IMR-90 (cell line): ENCODE data around the gene FGF3. TPM values are rescaled to one million over a fixed set of nuclear protein-coding genes. Genes with fewer than 3 reads are reported as not detected.

Experiments
- ATAC-seq: fragments of 200-7000 bp; cut with Tn5 transposase; 2 replicates; pipeline ENCODE4 v1.9.1; 2020; ENCODE audit warnings: low read depth, mild to moderate bottlenecking, moderate library complexity
- Bru-seq: library from RNA; stranded (reverse); fragments of 400-500 nt; gene quantifications from one replicate; lab custom pipeline; 2021; lab: Mats Ljungman, UMichigan
- BruChase-seq, 2 experiments: library from RNA; stranded (reverse); fragments of 400-500 nt; gene quantifications; one replicate each; lab custom pipeline; 2021; lab: Mats Ljungman, UMichigan
- BruUV-seq: library from RNA; stranded (reverse); fragments of 400-500 nt; replicated peaks from 2 replicates; lab custom pipeline; 2021; lab: Mats Ljungman, UMichigan
- CTCF ChIA-PET: fragments of 300-600 bp; formaldehyde crosslinking; extraction: SDS; loops from one replicate; lab custom pipeline; 2021; ENCODE audit warnings: antibody characterized with exemption; lab: Yijun Ruan, JAX
- POLR2A ChIA-PET: fragments of 300-600 bp; sonication (Branson Sonifier 250); formaldehyde crosslinking; loops from one replicate; lab custom pipeline; 2022; ENCODE audit warnings: antibody characterized with exemption; ENCODE audit not compliant: unreplicated experiment; lab: Charles Lee
- DNase-seq: peaks from one replicate; pipeline ENCODE4 v3.0.0; 2013
- H2AFZ ChIP-seq: replicated peaks from 2 replicates; pipeline ENCODE3; 2013; ENCODE audit warnings: low read length, mild to moderate bottlenecking; ENCODE audit not compliant: poor library complexity
- H2AK5ac ChIP-seq: 2 replicates; pipeline ENCODE4 v1.6.1; 2013; ENCODE audit warnings: low read depth, low read length, inconsistent platforms
- H2AK9ac ChIP-seq: replicated peaks from 2 replicates; pipeline ENCODE3; 2013; ENCODE audit warnings: mild to moderate bottlenecking, low read depth, low read length, moderate library complexity; ENCODE audit not compliant: poor library complexity
- H2BK120ac ChIP-seq: 2 replicates; pipeline ENCODE4 v1.6.1; 2013; ENCODE audit warnings: low read depth, low read length, inconsistent platforms
- H2BK15ac ChIP-seq: 3 replicates; pipeline ENCODE4 v1.6.1; 2013; ENCODE audit warnings: low read depth, low read length, inconsistent platforms
- H2BK20ac ChIP-seq: 2 replicates; pipeline ENCODE4 v1.6.1; 2013; ENCODE audit warnings: low read depth, mild to moderate bottlenecking, inconsistent platforms, low read length, moderate library complexity
- H2BK5ac ChIP-seq: 2 replicates; pipeline ENCODE4 v1.6.1; 2013; ENCODE audit warnings: mild to moderate bottlenecking, low read depth, low read length, inconsistent platforms; ENCODE audit not compliant: poor library complexity, severe bottlenecking
- H3K14ac ChIP-seq: replicated peaks from 2 replicates; pipeline ENCODE4 v1.6.1; 2013; ENCODE audit warnings: low read depth, low read length, inconsistent platforms
- H3K18ac ChIP-seq: 2 replicates; pipeline ENCODE4 v1.6.1; 2013; ENCODE audit warnings: low read depth, low read length, control low read depth
- H3K23ac ChIP-seq: 2 replicates; pipeline ENCODE4 v1.6.1; 2013; ENCODE audit warnings: low read depth, low read length, inconsistent platforms
- H3K27ac ChIP-seq: 2 replicates; pipeline ENCODE4 v1.5.1; 2013; ENCODE audit warnings: mild to moderate bottlenecking, control low read depth, low read length; ENCODE audit not compliant: insufficient read depth
- H3K27me3 ChIP-seq: 2 replicates; pipeline ENCODE4 v1.6.1; 2013; ENCODE audit warnings: low read length; ENCODE audit not compliant: control insufficient read depth, insufficient read depth
- H3K36me3 ChIP-seq: 2 replicates; pipeline ENCODE4 v1.6.1; 2013; ENCODE audit warnings: low read length, mixed read lengths; ENCODE audit not compliant: control insufficient read depth, insufficient read depth
- H3K4ac ChIP-seq: 2 replicates; pipeline ENCODE4 v1.6.1; 2013; ENCODE audit warnings: low read depth, low read length, inconsistent platforms
- H3K4me1 ChIP-seq: 2 replicates; pipeline ENCODE4 v1.6.1; 2013; ENCODE audit warnings: low read length, mixed read lengths; ENCODE audit not compliant: control insufficient read depth, insufficient read depth
- H3K4me2 ChIP-seq: 2 replicates; pipeline ENCODE4 v1.6.1; 2013; ENCODE audit warnings: low read depth, mild to moderate bottlenecking, control low read depth, low read length, moderate library complexity
- H3K4me3 ChIP-seq: 2 replicates; pipeline ENCODE4 v1.5.1; 2013; ENCODE audit warnings: low read depth, mild to moderate bottlenecking, control low read depth, low read length, moderate library complexity; ENCODE audit not compliant: insufficient read depth
- H3K56ac ChIP-seq: 2 replicates; pipeline ENCODE4 v1.6.1; 2013; ENCODE audit warnings: low read length, inconsistent platforms; ENCODE audit not compliant: insufficient read depth; ENCODE audit errors: extremely low read depth
- H3K79me1 ChIP-seq, 2 experiments: 2 replicates each; pipeline ENCODE4 v1.6.1; 2013; ENCODE audit warnings: low read length in 2 of 2, inconsistent platforms in 1 of 2, low read depth in 1 of 2
- H3K9ac ChIP-seq: 2 replicates; pipeline ENCODE4 v1.6.1; 2013; ENCODE audit warnings: low read depth, low read length, control low read depth
- H3K9me1 ChIP-seq: 2 replicates; pipeline ENCODE4 v1.6.1; 2013; ENCODE audit warnings: low read length, inconsistent platforms; ENCODE audit not compliant: insufficient read depth
- H3K9me3 ChIP-seq: 2 replicates; pipeline ENCODE4 v1.6.1; 2013; ENCODE audit warnings: low read length; ENCODE audit not compliant: control insufficient read depth, insufficient read depth
- H4K20me1 ChIP-seq: 2 replicates; pipeline ENCODE4 v1.6.1; 2013; ENCODE audit warnings: low read length, inconsistent platforms; ENCODE audit not compliant: insufficient read depth
- H4K5ac ChIP-seq: 2 replicates; pipeline ENCODE4 v1.6.1; 2013; ENCODE audit warnings: mild to moderate bottlenecking, low read depth, low read length, control low read depth
- H4K8ac ChIP-seq, 2 experiments: 2 replicates each; pipeline ENCODE4 v1.6.1; 2013; ENCODE audit warnings: low read depth in 2 of 2, low read length in 2 of 2, control low read depth in 1 of 2, inconsistent platforms in 1 of 2
- H4K91ac ChIP-seq: 2 replicates; pipeline ENCODE4 v1.6.1; 2013; ENCODE audit warnings: low read depth, low read length, inconsistent platforms; ENCODE audit not compliant: insufficient read depth
- BHLHE40 ChIP-seq: fragments of 150-350 bp; IDR thresholded peaks from 2 replicates; pipeline ENCODE4 v1.6.1; 2016; ENCODE audit warnings: mild to moderate bottlenecking, low read depth, low read length
- CHD1 ChIP-seq: IDR thresholded peaks from 2 replicates; pipeline ENCODE4 v1.6.1; 2012; ENCODE audit warnings: low read depth, low read length, improper control_type of control experiment
- FOS ChIP-seq: fragments of 150-350 bp; IDR thresholded peaks from 2 replicates; pipeline ENCODE4 v1.6.1; 2016; ENCODE audit warnings: low read depth, low read length
- MAFK ChIP-seq: IDR thresholded peaks from 2 replicates; pipeline ENCODE4 v1.6.1; 2012; ENCODE audit warnings: low read depth, low read length, improper control_type of control experiment
- MXI1 ChIP-seq: IDR thresholded peaks from 2 replicates; pipeline ENCODE4 v1.6.1; 2012; ENCODE audit warnings: low read depth, mild to moderate bottlenecking, low read length, moderate library complexity, borderline replicate concordance
- NFE2L2 ChIP-seq: fragments of 150-350 bp; IDR thresholded peaks from 2 replicates; pipeline ENCODE4 v1.6.1; 2016; ENCODE audit warnings: low read depth, mild to moderate bottlenecking, low read length
- POLR2A ChIP-seq: IDR thresholded peaks from 2 replicates; pipeline ENCODE4 v1.6.1; 2012; ENCODE audit warnings: mild to moderate bottlenecking, low read depth, low read length
- RAD21 ChIP-seq: IDR thresholded peaks from 2 replicates; pipeline ENCODE4 v1.6.1; 2012; ENCODE audit warnings: low read length, improper control_type of control experiment
- RCOR1 ChIP-seq: IDR thresholded peaks from 2 replicates; pipeline ENCODE4 v1.6.1; 2012; ENCODE audit warnings: mild to moderate bottlenecking, low read length, improper control_type of control experiment; ENCODE audit not compliant: insufficient replicate concordance
- RFX5 ChIP-seq: IDR thresholded peaks from 2 replicates; pipeline ENCODE4 v1.8.0; 2012; ENCODE audit warnings: low read depth, mild to moderate bottlenecking, low read length, moderate library complexity
- WGBS, 2 experiments: methylation state at CpG; one replicate each; pipeline versions ENCODE4 v1.1.5 to v1.1.7; 2013; ENCODE audit warnings: missing lambda C conversion rate in 2 of 2; ENCODE audit not compliant: insufficient read length in 1 of 2; ENCODE audit errors: extremely low coverage in 2 of 2; 5-methylcytosine and 5-hydroxymethylcytosine counted together
- dilution Hi-C: fragments of 300-500 bp; cut with HindIII; formaldehyde crosslinking; loops from one replicate; pipeline ENCODE4 v1.14.3; 2018; ENCODE audit warnings: low sequenced_read_pairs; ENCODE audit not compliant: unreplicated experiment
- in situ Hi-C: fragments of 300-500 bp; cut with MboI; formaldehyde crosslinking; loops from 3 replicates; pipeline ENCODE4 v1.14.3; 2019; ENCODE audit warnings: low sequenced_read_pairs, inconsistent platforms, mixed read lengths
- intact Hi-C: fragments of 100-400 bp; cut with micrococcal nuclease; formaldehyde crosslinking; loops from 2 replicates; pipeline ENCODE4 v1.10.0; 2022
- long read RNA-seq: library from polyadenylated mRNA; unstranded; transcript quantifications from one replicate; pipeline ENCODE4 v2.0.0, GENCODE V29; 2021; ENCODE audit not compliant: unreplicated experiment
- polyA plus RNA-seq, 3 experiments: library from polyadenylated mRNA; depleted of rRNA; stranded (reverse); fragments of >200 nt; gene quantifications; 2 replicates each; pipeline ENCODE4 v1.2.3, GENCODE V29; 2012; ENCODE audit warnings: low replicate concordance in 1 of 3
- total RNA-seq: library from RNA; depleted of rRNA; stranded (reverse); fragments of >200 nt; gene quantifications from 2 replicates; pipeline ENCODE4 v1.2.3, GENCODE V29; 2012; rRNA removed
- TF ChIP-seq, protein P1 (sequence below): fragments of 150-350 bp; IDR thresholded peaks from 2 replicates; pipeline ENCODE4 v1.6.1; 2016; ENCODE audit warnings: low read depth, mild to moderate bottlenecking, low read length, moderate library complexity, borderline replicate concordance

Gene FGF3
- total RNA-seq (not detected in 2 replicates), polyA plus RNA-seq (2012; rRNA removed) (not detected in 2 replicates), Bru-seq, nascent RNA (not detected), BruChase-seq, experiment 1, labeled RNA remaining after a 6-hour chase (not detected), BruChase-seq, experiment 2, labeled RNA remaining after a 2-hour chase (not detected)
- polyA plus RNA-seq (2012; cell fraction: cytosol; rRNA removed): not detected in 2 replicates
- not detected in 2 replicates for polyA plus RNA-seq (2012; cell fraction: nucleus; rRNA removed; ENCODE audit: low replicate concordance)
- long read RNA-seq: 0 reads

DNA sequence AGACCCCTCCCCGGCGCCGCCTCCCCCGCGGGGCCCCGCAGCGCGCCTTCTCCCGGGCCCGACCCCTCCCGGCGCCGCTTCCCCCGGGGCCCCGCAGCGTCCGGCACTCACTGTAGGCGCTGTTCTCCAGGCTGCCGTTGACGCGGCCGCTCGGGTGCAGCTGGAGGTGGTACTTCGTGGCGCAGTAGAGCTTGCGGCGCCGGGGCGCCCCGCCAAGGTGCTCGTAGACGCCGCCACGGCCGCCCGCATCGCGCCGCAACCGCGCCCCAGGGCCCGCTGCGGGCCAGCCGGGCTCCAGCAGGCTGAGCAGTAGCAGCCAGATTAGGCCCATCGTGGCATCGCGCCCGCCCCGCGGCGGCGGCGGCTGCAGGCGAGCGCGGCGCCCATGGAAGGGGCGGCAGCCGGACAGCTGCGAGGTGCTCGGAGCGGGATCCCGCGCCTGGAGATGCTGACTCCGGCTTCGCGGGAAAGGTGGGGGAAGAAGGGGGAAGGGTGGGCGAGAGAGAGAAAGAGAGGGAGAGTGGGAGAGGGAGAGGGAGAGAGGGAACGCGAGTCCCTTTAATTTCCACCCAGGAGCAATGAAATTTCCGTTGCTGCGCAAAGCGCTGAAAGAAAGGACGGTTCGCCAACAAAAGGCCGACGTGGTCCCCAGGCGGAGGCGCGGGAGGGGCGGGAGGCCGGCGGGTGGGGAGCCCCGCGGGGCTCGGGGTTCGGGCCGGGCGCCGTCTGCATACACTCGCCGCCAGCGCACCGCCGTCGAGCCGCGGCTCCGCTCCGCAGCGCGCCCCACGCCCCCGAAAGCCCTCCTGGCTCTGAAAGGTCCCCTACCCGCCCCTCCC, at the start of gene FGF3:
TSS of gene FGF3 (minus strand) at position 814 of the 839 bp plus-strand sequence. CDS start at position 331, 483 bp downstream.
- no peak within 1 kb of the TSS for H2BK5ac ChIP-seq
- H3K4me1 ChIP-seq: no peaks in the 10 kb centered on the region; the same call in 1 of the 2 replicates
- H3K18ac ChIP-seq: no peak within 1 kb of the TSS
- BruUV-seq: no TSS peak
- no peak within 1 kb of the TSS for H3K14ac ChIP-seq
- ATAC-seq: no peak
- dilution Hi-C loops (no loop called here), intact Hi-C loops (no loop called here), in situ Hi-C loops (no loop called here)
- no peak within 1 kb of the TSS for H3K4me3 ChIP-seq
- no peaks in the 10 kb centered on the region for H3K9me3 ChIP-seq
- no peak within 1 kb of the TSS for H2AK5ac ChIP-seq
- no peak within 1 kb of the TSS for H2AK9ac ChIP-seq
- H4K5ac ChIP-seq: no peak within 1 kb of the TSS
- H3K79me1 ChIP-seq: no peaks in the 10 kb centered on the region
- no peaks in the 10 kb centered on the region for H3K36me3 ChIP-seq
- no peak within 1 kb of the TSS for H3K56ac ChIP-seq
- H3K9ac ChIP-seq: no peak within 1 kb of the TSS
- peak within 1 kb of the TSS; percentile 3 for H2AFZ ChIP-seq
- H3K27me3 ChIP-seq: peaks cover 81% of the 10 kb centered on the region
- H2BK15ac ChIP-seq: no peak within 1 kb of the TSS
- no peaks in the 10 kb centered on the region for H4K20me1 ChIP-seq
- H3K4ac ChIP-seq: no peak within 1 kb of the TSS
- WGBS, 2 experiments: 2% methylated on average over 49 of the region's 105 CpGs; no CpG with 5 or more reads in 1 of the 2 experiments
- no peak within 1 kb of the TSS for H3K4me2 ChIP-seq
- no peaks in the 10 kb centered on the region for H3K9me1 ChIP-seq
- no peak for DNase-seq
- H4K8ac ChIP-seq: no peak within 1 kb of the TSS
- no peak within 1 kb of the TSS for H4K91ac ChIP-seq
- POLR2A ChIA-PET: no interaction called here
- no peak within 1 kb of the TSS for H2BK120ac ChIP-seq
- CTCF ChIA-PET: no interaction called here
- TF ChIP-seq, protein P1, sequence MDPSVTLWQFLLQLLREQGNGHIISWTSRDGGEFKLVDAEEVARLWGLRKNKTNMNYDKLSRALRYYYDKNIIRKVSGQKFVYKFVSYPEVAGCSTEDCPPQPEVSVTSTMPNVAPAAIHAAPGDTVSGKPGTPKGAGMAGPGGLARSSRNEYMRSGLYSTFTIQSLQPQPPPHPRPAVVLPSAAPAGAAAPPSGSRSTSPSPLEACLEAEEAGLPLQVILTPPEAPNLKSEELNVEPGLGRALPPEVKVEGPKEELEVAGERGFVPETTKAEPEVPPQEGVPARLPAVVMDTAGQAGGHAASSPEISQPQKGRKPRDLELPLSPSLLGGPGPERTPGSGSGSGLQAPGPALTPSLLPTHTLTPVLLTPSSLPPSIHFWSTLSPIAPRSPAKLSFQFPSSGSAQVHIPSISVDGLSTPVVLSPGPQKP: no peak
- TF ChIP-seq RCOR1: no peak
- no peak for TF ChIP-seq BHLHE40
- TF ChIP-seq FOS: no peak
- TF ChIP-seq MXI1: no peak
- no peak for TF ChIP-seq RFX5
- TF ChIP-seq NFE2L2: no peak
- TF ChIP-seq RAD21: no peak
- TF ChIP-seq CHD1: no peak
- TF ChIP-seq MAFK: no peak
- TF ChIP-seq POLR2A: no peak
- H3K23ac ChIP-seq: no peak within 1 kb of the TSS
- no peak within 1 kb of the TSS for H3K27ac ChIP-seq
- no peak within 1 kb of the TSS for H2BK20ac ChIP-seq
